GM10248 (cell line): ENCODE results near the gene CD34.

Source experiments
- CTCF ChIA-PET: fragments of 300-600 bp; sonication (Branson Sonifier 250); formaldehyde crosslinking; extraction: SDS; loops from one replicate; lab custom pipeline; 2021; ENCODE audit warnings: antibody characterized with exemption; lab: Yijun Ruan, JAX
- POLR2A ChIA-PET: fragments of 350-650 bp; sonication (Branson Sonifier 250); formaldehyde crosslinking; extraction: SDS; loops from one replicate; lab custom pipeline; 2020; ENCODE audit warnings: antibody characterized with exemption; lab: Yijun Ruan, JAX
- DNase-seq: peaks from one replicate; pipeline ENCODE4 v3.0.0; 2012; ENCODE audit errors: extremely low spot score
- CTCF ChIP-seq: IDR thresholded peaks from 2 replicates; pipeline ENCODE4 v1.5.1; 2012; ENCODE audit warnings: mild to moderate bottlenecking, low read depth; ENCODE audit errors: extremely low read depth, missing control alignments, control extremely low read depth

The CD34 gene

GRCh38 chr1:207847116-207847515 is 63.8 kb downstream of the CD34 start:
- no peak for TF ChIP-seq CTCF
- no peak for DNase-seq
- ChIA-PET POLR2A (no interaction called here), CTCF (interaction anchor here (1.3 kb wide), 3 partner anchors 8 to 22 kb away, joined by 4 to 7 read pairs (median 5); no protein-coding TSS in a partner anchor)

GRCh38 chr1:207845109-207845508 is 65.8 kb downstream of the CD34 start:
- ChIA-PET CTCF (interaction anchor here (1.5 kb wide), 1 partner anchor 17 kb away, joined by 5 read pairs; no protein-coding TSS in a partner anchor), POLR2A (no interaction called here)
- TF ChIP-seq CTCF: no peak
- DNase-seq: no peak

- TF ChIP-seq CTCF: no peak
- no peak for DNase-seq
- CTCF ChIA-PET: no interaction called here
- POLR2A ChIA-PET: no interaction called here
Measured at GRCh38 chr1:207844371-207844770, 66.6 kb downstream of the CD34 start.

GRCh38 chr1:207842506-207842905 is 68.4 kb downstream of the CD34 start:
- no peak for TF ChIP-seq CTCF
- CTCF ChIA-PET: interaction anchor here (0.8 to 22.4 kb wide), 8 partner anchors 9 to 121 kb away, joined by 3 to 661 read pairs (median 4); no protein-coding TSS in a partner anchor
- DNase-seq: no peak
- POLR2A ChIA-PET: interaction anchor here (1.1 kb wide), 1 partner anchor 24 kb away, joined by 3 read pairs; no protein-coding TSS in a partner anchor

GRCh38 chr1:207841901-207842300 is 69.0 kb downstream of the CD34 start:
- POLR2A ChIA-PET: interaction anchor here (1.1 kb wide), 1 partner anchor 23 kb away, joined by 3 read pairs; no protein-coding TSS in a partner anchor

GRCh38 chr1:207841293-207841692 is 69.6 kb downstream of the CD34 start:
- no peak for TF ChIP-seq CTCF
- CTCF ChIA-PET: interaction anchor here (1.9 to 22.4 kb wide), 5 partner anchors 8 to 44 kb away, joined by 6 to 661 read pairs (median 19); no protein-coding TSS in a partner anchor
- DNase-seq: no peak
- POLR2A ChIA-PET: interaction anchor here (1.1 kb wide), 1 partner anchor 22 kb away, joined by 3 read pairs; no protein-coding TSS in a partner anchor

More at GRCh38 chr1:207841901-207842300, 69.0 kb downstream of the CD34 start:
- TF ChIP-seq CTCF: no peak
- no peak for DNase-seq
- CTCF ChIA-PET: interaction anchor here (1.3 to 22.4 kb wide), 6 partner anchors 8 to 121 kb away, joined by 4 to 661 read pairs (median 16); no protein-coding TSS in a partner anchor
